HG02981 (cell line): Measurements from ENCODE around the gene SERINC5.

Experiments used
- ATAC-seq: cut with Tn5 transposase; IDR thresholded peaks from one replicate; pipeline ENCODE4 v1.9.1; 2021; ENCODE audit warnings: mild to moderate bottlenecking, moderate library complexity; ENCODE audit not compliant: unreplicated experiment

Gene SERINC5

DNA sequence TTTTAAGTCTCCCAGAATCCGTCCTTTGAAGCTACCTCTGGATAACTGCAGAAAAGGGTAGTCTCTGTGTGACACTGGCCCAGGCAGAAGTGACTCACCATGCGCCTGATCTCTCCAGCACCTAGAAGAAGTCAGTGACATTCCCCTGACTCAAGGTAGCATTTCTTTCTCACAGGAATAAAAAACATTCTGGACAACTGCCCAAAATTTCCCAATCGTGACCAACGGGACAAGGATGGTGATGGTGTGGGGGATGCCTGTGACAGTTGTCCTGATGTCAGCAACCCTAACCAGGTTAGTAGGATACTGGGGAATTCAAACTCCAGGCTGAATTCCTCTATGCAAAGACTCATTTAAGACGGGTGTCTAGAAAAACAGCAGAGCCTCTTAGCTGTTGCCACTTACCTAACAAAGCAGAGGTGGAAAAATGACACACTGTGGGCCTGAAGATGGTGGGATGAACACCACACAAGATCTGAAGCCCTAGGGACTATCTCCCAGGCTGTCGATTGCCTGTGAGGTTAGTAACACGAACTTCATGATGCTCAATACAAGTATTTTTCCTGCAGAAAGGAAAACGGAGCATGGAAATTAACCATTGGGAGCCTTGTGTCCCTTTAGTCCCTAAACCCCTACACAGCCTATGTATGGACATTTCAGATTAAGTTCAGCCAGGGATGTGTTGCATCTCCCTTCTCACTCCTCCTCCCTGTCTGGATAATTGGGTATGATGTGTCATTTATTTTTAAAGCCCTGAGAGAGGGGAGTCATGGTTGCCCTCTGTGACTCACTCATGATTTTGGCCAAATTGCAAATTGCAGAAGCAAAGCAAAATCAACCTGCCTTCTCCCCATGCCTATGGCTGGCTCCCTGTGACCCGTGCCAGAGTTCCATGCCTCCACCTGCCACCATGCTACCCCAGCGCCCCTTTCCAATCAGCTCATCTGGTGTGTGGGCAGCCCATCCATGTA lies 183.5 kb downstream of the SERINC5 start:
- ATAC-seq: no peak

DNA sequence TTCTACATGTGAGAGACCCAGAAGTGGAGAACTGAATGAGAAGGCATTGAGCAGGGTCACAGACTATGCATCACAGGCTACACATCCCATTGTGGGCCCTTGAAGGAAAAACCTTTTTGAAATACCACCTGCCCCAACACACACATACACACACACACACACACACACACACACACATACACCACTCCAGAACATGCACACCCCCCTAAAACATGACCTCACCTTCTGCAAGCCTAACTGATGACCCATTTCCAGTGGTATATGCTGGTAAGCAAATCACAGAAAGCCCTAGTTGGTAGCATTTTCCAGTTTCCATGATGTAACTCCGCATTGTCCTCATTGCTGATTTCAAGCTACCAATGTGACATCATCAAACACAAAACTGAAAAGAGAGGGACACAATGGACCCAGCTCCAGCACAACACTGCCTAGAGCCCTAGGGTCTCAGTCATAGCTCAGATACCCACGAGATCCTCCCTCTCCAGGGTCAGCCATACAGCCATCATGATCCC lies 184.3 kb downstream of the SERINC5 start:
- no peak for ATAC-seq

DNA sequence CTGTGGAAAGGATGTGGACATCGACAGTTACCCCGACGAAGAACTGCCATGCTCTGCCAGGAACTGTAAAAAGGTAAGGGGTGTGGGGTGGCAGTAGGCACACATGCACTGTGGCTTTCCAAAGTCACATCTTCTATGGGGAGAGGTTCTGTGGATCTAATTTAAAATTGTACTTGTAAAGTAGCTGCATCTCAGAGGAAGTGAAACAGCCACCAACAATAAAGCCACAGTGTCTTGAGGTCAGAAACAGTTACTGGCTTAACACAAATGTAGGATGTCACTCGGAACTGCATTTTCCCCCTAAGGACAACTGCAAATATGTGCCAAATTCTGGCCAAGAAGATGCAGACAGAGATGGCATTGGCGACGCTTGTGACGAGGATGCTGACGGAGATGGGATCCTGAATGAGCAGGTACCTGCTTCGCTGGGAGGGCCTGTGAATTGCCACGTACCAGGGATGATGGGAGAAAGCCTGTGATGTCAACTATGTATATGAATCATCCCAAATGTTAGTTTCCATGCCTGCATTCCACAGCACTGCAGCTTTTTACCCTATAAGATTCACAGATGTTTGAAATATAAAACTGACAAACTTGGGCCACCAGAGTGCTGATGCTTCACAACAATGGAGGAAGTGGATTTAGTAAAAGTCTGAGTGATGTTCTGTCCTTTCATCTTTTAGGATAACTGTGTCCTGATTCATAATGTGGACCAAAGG lies 185.4 kb downstream of the SERINC5 start:
- no peak for ATAC-seq

- no peak for ATAC-seq
Measured at GRCh38 chr5:80069918-80070318, 185.9 kb downstream of the SERINC5 start.

- no peak for ATAC-seq
Measured at GRCh38 chr5:80069251-80069800, 186.5 kb downstream of the SERINC5 start.

DNA sequence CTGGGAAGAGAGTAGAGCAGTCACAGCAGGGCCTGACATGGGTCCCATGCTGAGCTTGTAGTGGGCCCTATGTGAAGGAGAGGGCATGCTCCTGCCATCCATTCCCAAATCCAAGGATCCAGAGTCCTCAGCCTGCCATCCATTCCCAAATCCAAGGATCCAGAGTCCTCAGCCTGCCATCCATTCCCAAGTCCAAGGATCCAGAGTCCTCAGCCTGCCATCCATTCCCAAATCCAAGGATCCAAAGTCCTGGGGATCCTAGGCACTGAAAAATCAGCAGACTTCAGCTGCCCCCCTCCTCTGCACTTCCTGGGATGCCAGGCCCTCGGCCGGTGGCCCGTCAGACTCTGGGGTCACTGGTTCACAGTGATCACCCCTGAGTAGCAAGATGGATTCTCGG lies 187.1 kb downstream of the SERINC5 start:
- ATAC-seq: no peak

DNA sequence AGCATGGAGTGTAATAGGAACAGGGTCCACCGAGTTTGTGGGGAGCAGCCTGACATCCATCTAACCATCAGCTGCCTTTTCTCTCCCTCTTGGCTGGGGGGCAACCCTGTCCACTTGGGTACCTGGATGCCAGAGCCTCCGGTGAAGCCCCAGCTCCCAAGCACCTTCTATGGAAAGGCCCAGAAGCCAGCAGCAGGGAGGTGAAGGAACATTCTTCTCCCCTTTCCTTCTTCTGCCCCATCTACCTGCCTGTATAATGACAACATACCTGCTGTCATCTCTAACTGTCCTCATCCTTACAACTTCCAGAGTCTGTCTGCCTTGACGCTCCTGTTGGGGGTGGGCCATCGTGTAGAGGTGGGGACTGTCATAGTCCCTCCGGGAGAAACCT lies 187.6 kb downstream of the SERINC5 start:
- ATAC-seq: no peak

- ATAC-seq: no peak
Measured at GRCh38 chr5:80067531-80068245, 188.2 kb downstream of the SERINC5 start.

DNA sequence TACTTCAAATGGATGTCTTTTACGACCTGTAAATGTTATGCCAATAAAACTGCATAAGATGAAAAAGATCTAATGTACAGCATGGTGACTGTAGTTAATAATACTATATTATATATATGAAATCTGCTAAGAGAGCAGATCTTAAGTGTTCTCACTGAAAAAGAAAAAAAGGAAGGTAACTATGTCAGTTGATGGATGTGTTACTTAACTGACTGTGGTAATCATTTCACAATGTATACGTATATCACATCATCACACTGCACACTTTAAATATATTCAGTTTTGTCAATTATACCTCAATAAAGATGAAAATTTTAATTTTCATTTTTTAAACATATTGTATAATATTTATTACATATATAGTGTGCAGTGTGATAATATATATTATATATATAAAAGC lies 188.8 kb downstream of the SERINC5 start:
- no peak for ATAC-seq

DNA sequence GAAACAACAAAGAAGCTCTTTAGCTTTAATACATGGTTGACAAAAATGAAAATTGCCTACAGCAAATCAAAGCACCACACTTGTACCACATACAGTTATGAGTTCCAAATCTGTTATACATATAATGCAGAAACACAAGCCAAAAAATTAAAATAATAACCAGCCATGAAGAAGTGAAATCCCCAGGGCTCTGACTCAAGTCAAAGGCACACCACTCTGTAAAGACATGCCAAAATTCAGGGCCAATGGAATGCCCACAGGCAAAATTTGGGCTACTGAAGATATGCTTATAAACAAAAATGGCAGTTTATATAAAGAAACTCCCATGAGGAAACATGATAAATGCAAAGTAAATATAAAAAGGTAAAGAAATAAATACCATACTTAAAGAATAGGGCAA lies 191.7 kb downstream of the SERINC5 start:
- ATAC-seq: no peak
